ENCODE results near the gene EPOP.

EPOP gene

DNA sequence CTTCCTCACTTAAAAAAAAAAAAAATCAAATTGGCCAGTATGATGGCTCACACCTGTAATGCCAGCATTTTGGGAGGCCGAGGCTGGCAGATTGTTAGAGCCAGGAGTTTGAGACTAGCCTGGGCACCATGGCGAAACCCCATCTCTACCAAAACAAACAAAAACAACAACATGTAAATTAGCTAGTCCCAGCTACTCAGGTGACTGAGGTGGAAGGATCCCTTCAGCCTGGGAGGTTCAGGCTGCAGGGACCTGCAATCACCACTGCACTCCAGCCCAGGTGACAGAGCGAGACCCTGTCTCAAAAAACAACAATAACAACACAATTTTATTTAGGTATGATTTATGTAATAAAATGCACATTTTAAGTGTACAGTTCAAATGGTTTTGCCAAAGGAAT is 6.3 kb upstream of the EPOP start:
- TF ChIP-seq, protein P1, sequence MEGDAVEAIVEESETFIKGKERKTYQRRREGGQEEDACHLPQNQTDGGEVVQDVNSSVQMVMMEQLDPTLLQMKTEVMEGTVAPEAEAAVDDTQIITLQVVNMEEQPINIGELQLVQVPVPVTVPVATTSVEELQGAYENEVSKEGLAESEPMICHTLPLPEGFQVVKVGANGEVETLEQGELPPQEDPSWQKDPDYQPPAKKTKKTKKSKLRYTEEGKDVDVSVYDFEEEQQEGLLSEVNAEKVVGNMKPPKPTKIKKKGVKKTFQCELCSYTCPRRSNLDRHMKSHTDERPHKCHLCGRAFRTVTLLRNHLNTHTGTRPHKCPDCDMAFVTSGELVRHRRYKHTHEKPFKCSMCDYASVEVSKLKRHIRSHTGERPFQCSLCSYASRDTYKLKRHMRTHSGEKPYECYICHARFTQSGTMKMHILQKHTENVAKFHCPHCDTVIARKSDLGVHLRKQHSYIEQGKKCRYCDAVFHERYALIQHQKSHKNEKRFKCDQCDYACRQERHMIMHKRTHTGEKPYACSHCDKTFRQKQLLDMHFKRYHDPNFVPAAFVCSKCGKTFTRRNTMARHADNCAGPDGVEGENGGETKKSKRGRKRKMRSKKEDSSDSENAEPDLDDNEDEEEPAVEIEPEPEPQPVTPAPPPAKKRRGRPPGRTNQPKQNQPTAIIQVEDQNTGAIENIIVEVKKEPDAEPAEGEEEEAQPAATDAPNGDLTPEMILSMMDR (IDR thresholded peaks at IDR 0.05; ENCODE audit: low read depth, low read length), result no peak
- no peak overlapping the region for H3K4me3 ChIP-seq (ENCODE audit: low read depth, low read length)

DNA sequence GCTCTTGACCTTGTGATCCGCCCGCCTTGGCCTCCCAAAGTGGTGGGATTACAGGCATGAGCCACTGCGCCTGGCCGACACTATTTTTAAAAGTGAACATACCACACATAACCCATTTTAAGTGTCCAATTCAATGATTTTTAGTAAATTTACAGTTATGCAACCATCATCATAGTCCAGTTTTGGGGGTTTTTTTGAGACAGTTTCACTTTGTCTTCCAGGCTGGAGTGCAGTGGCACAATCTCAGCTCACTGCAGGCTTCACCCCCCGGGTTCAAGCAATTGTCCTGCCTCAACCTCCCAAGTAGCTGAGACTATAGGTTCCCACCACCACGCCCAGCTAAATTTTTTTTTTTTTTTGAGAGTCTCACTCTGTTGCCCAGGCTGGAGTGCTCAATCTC is 3.1 kb upstream of the EPOP start:
- no peak overlapping the region for H3K4me3 ChIP-seq (ENCODE audit: low read depth, low read length)
- TF ChIP-seq, protein P1 (IDR thresholded peaks at IDR 0.05; ENCODE audit: low read depth, low read length), result no peak

DNA sequence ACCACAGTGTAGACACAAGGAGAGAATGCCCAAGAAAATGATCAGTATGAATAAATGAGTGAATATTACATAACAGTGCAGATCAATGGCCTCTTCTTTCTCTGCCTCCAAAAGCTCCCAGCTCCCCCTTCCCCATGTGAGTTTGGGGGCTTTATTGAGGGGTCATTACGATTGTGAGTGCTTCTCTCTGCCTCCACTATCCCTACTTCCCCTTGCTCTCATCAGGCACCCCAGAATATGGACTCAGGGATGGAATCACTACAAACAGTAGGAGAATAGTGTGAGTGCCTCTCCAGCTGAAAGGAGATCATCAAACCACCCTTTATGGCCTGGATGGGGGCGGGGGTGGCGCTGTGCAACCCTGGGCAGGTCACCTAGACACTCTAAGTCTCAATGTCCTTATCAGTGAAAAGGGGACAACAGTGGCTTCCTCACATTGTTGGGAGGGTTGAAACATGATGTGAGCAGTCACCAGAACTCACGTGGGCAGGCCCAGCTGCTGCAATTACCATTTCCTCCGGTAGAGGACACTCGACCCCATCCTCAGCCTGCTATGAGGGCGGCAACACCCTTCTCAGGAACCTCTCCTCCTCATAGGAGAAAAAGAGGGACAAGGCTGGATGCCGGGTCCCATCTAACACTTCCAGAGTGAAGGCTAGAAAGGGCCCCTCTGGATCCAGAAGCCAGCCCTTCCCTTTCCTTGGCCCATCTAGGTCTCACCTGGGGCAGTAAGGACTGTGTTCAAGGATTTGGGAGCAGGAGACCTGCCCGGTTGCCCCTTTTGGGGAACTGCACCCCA is 2.1 kb upstream of the EPOP start:
- H3K4me3 ChIP-seq (ENCODE audit: low read depth, low read length), result no peak overlapping the region
- TF ChIP-seq, protein P1 (IDR thresholded peaks at IDR 0.05; ENCODE audit: low read depth, low read length), result peak; percentile 96

DNA sequence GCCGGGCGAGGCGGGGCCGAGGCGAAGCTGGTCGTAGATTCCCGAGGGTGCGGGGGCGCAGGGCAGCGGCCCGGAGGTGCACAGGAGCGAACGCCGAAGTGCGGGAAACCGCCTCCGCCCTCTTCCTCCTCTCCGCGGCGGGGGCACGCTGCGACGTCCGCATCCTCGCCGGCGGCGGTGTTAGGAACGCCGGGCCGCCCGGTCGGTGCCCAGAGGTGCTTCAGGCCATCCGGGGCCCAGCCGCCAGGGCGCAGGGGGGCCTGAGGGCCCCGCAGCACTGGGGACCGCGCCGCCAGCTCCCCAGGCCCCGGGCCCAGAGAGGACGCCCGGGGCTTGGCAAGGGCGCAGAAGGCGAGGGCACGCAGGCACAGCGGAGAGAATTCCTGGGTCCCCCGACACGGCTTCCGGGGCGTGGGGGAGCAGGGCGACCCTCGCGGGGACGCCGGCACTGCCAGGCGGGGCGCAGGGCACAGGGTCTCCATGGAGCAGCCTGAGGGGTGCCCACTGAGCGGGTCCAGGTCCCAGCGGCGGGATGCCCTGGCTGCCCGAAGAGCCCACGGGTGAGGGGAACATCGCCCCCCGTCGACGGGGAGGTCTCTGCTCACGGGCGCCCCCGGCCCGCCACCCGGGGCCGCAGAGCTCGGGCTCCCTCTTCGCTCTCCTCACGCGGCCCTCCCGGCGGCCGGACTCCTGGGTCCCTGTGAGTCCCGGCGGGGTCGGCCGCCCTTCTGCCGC is 576 bp downstream of the EPOP start:
- peak overlapping the region; percentile 52 for H3K4me3 ChIP-seq (ENCODE audit: low read depth, low read length)
- TF ChIP-seq, protein P1 (IDR thresholded peaks at IDR 0.05; ENCODE audit: low read depth, low read length), result no peak

DNA sequence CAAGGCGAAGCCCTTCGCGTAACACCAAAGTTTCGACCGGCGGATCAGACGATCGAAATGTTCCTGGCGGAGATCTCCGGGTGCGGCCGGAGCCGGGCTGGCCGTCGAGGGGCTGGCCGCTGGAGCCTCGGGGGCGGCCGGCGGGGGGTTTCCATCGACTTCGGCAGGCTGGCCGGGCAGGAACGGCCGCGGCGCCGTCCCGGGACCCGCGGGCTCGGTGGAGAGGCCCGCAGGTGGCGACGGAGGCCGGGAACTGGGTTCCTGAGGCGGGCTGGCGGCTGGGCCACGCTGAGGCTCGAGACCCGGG is 1.1 kb downstream of the EPOP start:
- TF ChIP-seq, protein P1 (IDR thresholded peaks at IDR 0.05; ENCODE audit: low read depth, low read length), result no peak
- no peak overlapping the region; the same call in 1 of the 2 replicates for H3K4me3 ChIP-seq (ENCODE audit: low read depth, low read length)

DNA sequence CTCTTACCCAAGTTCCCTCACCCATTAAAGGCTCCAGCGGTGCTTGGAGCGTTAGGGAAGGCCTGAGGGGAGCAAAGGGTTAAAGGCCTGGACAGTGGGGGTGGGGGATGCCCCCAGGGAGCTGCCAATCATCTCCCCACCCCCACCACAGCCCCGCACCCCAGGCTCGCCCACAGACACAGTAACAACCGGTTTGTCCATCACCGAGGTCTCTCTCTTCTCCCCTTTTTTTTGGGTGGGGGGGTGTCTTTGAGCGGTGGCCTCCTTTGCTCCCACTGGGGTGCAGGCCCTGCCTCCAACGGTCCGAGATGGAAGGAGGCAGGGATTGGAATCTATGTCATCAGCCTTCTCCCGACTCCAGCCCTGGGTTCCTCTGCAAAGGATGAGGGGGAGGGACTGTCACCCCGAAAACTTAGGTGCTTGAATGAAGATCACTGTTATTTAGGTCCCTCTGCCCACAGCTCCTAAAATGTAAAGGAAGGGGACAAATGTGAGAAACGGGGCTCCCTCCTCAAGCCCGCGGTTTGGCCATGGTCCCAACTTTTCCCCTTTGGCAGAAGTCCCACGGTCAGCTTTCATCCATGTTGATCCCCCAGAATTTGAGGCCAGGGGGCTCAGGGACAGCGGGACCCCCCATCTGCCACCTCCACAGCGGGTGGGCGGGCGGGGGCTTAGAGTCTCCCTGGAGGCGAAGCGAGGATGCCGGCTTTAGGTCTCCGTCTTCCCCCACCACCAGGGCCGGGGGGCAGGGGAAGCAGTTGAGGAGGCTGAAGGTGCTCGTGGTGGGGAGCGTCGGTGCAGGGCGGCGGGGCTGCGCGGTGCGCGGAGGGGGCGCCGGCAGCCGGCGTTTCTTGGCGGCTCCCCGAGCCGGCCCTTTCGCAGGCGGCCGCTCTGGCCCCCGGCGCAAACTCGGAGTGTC is 1.7 kb downstream of the EPOP start:
- H3K4me3 ChIP-seq (ENCODE audit: low read depth, low read length), result no peak overlapping the region

More for the DNA sequence above, 1.7 kb downstream of the EPOP start:
- TF ChIP-seq, protein P1 (IDR thresholded peaks at IDR 0.05; ENCODE audit: low read depth, low read length), result no peak
